ENCODE results near the gene VAV2. TPM values are rescaled to one million over a fixed set of nuclear protein-coding genes. Genes with fewer than 3 reads are reported as not detected.
"Not testable (repeated sequence)": the region's sequence is repeated elsewhere in the genome, so short reads cannot be mapped to it uniquely, and the experiment has no call there.

VAV2 gene
- total RNA-seq, 1 experiment from 2014 or later, result 25.0 TPM

DNA sequence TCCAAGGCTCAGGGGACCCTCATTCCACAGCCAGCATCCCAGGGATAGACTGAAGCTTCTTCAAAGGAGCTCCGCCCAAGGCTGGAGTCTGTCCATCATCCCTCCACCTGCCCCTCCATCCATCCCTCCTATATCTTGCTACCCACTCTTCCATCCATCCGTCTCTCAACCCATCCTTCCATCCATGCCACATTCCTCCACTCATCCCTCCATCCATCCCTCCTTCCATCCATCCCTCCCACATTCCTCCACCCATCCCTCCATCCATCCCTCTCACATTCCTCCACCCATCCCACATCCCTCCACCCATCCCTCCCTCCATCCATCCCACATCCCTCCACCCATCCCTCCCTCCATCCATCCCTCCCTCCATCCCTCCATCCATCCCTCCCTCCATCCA, 5.5 kb upstream of the VAV2 start:
- no peak for DNase-seq (ENCODE audit: low read depth in 1 of 2, low spot score in 2 of 2)
- no peak overlapping the region for H3K4me3 ChIP-seq
- no peaks in the 10 kb centered on the region for H3K9me3 ChIP-seq (replicated peaks)
- no peak overlapping the region for H3K27ac ChIP-seq
- H3K36me3 ChIP-seq, result no peaks in the 10 kb centered on the region
- peaks cover 30% of the 10 kb centered on the region for H3K4me1 ChIP-seq (replicated peaks)
- no peaks in the 10 kb centered on the region for H3K27me3 ChIP-seq (replicated peaks)

DNA sequence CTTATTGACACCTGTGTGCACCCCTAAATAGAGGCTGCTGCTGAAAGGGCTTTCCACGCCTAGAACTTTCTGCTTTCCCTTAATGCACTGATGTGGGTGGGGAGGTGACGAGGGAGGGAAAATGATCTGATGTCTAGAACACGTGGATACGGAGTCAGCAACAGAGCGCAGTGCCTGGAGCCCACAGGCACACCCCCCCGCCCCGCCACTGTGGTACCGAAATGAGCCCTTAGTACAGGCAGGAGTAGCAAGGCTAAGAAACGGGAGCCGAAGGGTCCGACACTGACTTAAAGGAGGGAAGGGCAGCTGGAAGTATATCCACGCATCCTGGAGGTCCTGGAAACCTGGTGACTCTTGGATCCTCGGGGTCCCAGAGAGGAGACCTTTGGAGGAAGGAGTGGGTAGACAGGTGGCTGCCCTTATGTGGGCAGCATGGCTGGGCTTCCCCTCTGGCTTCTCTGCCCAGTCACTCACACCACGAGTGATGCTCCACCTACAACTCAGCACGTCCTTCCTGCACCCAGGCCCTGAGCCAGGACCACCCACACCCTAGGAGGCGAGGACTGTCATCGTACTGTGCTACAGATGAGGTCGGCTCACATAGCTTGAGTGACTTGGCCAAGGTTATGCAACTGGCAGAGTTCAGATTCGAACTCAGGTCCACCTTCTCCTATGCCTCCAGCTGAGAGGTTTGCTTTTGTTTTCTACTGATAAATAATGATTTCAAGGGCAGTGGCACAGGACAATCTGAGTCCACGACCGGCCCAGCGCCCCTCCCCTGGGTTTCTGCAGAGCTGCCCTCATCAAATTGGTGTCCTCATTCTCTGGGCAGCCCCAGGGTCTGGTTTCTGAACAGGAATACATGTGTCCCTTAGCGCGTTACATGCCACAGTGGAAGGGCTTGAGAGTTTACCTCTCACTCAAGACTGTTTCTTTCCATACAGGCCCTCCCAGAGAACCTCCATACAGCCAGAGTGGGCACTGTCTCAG, 4.7 kb upstream of the VAV2 start:
- H3K4me3 ChIP-seq, result no peak overlapping the region
- H3K4me1 ChIP-seq (replicated peaks), result peaks cover 30% of the 10 kb centered on the region
- H3K36me3 ChIP-seq, result peaks cover 6% of the 10 kb centered on the region
- no peak overlapping the region for H3K27ac ChIP-seq
- no peaks in the 10 kb centered on the region for H3K27me3 ChIP-seq (replicated peaks)
- 0 out of 2 replicates have a peak, but pooled peaks cover 6% of the 10 kb centered on the region for H3K9me3 ChIP-seq (replicated peaks)
- no peak for DNase-seq (ENCODE audit: low read depth in 1 of 2, low spot score in 2 of 2)

- H3K27ac ChIP-seq, result no peak overlapping the region
- H3K36me3 ChIP-seq, result peaks cover 21% of the 10 kb centered on the region
- no peaks in the 10 kb centered on the region for H3K27me3 ChIP-seq (replicated peaks)
- no peak overlapping the region for H3K4me3 ChIP-seq
- H3K9me3 ChIP-seq (replicated peaks), result 0 out of 2 replicates have a peak, but pooled peaks cover 9% of the 10 kb centered on the region
- DNase-seq (ENCODE audit: low read depth in 1 of 2, low spot score in 2 of 2), result no peak
- peaks cover 36% of the 10 kb centered on the region for H3K4me1 ChIP-seq (replicated peaks)
Measured at GRCh38 chr9:133995012-133995896, 3.1 kb upstream of the VAV2 start.

DNA sequence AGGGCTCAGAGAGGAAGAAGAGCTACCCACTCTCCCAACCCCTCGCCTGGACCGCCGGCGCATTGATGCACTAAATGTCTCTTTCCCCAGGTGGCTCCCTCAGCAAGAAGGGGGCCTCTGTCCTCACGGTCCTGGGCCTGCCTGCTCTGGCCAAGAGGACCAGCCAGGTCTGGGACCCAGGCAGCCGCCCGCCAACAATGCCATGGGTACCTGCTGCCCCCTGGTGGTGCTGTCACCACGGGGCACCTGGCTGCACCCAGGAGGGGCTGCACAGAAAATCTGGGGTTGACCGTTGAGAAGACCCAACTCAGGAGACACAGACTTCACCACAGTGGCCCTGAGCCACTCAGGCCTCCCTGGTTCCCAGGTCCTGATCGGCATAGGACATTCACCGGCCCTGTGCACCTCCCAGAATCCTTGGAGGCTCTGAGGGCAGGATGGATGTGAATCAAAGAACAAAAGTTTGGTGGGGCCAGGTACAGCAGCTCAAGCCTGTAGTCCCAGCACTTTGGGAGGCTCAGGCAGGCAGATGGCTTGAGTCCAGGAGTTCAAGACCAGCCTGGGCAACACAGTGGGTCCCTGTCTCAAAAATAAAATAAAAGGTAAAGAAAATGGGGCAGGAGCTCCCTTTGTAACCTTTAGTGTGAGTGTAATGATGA, 2.4 kb upstream of the VAV2 start:
- peak; percentile 71 to 77 for DNase-seq (ENCODE audit: low read depth in 1 of 2, low spot score in 2 of 2)
- H3K36me3 ChIP-seq, result peaks cover 28% of the 10 kb centered on the region
- H3K4me1 ChIP-seq (replicated peaks), result peaks cover 43% of the 10 kb centered on the region
- no peaks in the 10 kb centered on the region for H3K27me3 ChIP-seq (replicated peaks)
- H3K4me3 ChIP-seq, result no peak overlapping the region
- H3K27ac ChIP-seq, result no peak overlapping the region
- H3K9me3 ChIP-seq (replicated peaks), result 0 out of 2 replicates have a peak, but pooled peaks cover 9% of the 10 kb centered on the region

GRCh38 chr9:133993635-133994253, 1.6 kb upstream of the VAV2 start:
- Histone ChIP-seq H3K9me3 (replicated peaks) (0 out of 2 replicates have a peak, but pooled peaks cover 9% of the 10 kb centered on the region), H3K4me1 (replicated peaks) (peaks cover 43% of the 10 kb centered on the region), H3K27ac (peak overlapping the region; percentile 80; the same call in 1 of the 2 replicates), H3K27me3 (replicated peaks) (no peaks in the 10 kb centered on the region), H3K4me3 (peak overlapping the region; percentile 99), H3K36me3 (peaks cover 30% of the 10 kb centered on the region)
- DNase-seq (ENCODE audit: low read depth in 1 of 2, low spot score in 2 of 2), result no peak

GRCh38 chr9:133992780-133993634, 883 bp upstream of the VAV2 start:
- Histone ChIP-seq H3K36me3 (peaks cover 37% of the 10 kb centered on the region), H3K4me1 (replicated peaks) (peaks cover 43% of the 10 kb centered on the region), H3K4me3 (peak overlapping the region; percentile 99)

DNA sequence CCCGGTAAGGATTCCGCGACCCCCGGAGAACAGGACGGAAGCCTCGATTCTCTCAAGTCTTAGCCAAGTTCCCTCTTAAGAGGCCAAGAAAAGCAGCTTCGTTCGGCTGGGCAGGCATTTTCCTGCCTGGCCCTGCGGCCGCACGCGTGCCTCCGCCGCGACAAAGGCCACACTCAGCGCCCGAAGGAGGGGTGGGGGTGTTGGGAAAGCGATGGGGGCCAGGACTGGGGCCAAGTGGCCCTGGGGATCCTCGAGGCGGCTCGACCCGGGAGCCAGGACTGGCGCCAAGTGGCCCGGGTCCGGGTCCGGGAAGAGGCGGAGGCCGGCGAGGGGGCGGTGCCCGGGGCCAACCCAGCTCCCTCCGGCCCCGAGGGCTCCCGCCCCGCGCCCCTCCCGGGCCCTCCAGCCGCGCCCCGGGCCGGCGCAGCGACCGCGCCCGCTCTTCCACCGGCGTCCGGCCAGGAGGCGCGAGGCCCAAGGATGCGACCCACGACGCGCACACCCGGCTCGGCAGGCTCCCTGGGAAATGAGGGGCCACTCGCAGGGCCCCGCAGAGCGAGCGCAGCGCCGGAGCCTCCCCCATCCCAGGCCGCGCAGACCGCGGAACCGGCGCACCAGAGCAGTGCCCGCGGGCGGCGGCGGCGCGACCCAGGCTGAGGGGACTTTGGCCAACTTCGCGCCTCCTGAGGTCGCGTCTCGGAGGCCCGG, 756 bp downstream of the VAV2 start:
- H3K9me3 ChIP-seq (replicated peaks), result 0 out of 2 replicates have a peak, but pooled peaks cover 9% of the 10 kb centered on the region
- peaks cover 48% of the 10 kb centered on the region for H3K36me3 ChIP-seq
- peak in 1 of 2 experiments; percentile 16 for DNase-seq (ENCODE audit: low read depth in 1 of 2, low spot score in 2 of 2)
- H3K4me1 ChIP-seq (replicated peaks), result peaks cover 38% of the 10 kb centered on the region
- peak overlapping the region; percentile 49; the same call in 1 of the 2 replicates for H3K27ac ChIP-seq
- H3K4me3 ChIP-seq, result peak overlapping the region; percentile 99
- no peaks in the 10 kb centered on the region for H3K27me3 ChIP-seq (replicated peaks)

More at GRCh38 chr9:133992780-133993634, 883 bp upstream of the VAV2 start:
- DNase-seq (ENCODE audit: low read depth in 1 of 2, low spot score in 2 of 2), result peak; percentile 85 to 91
- no peaks in the 10 kb centered on the region for H3K27me3 ChIP-seq (replicated peaks)
- H3K9me3 ChIP-seq (replicated peaks), result 0 out of 2 replicates have a peak, but pooled peaks cover 9% of the 10 kb centered on the region
- peak overlapping the region; percentile 80 for H3K27ac ChIP-seq

DNA sequence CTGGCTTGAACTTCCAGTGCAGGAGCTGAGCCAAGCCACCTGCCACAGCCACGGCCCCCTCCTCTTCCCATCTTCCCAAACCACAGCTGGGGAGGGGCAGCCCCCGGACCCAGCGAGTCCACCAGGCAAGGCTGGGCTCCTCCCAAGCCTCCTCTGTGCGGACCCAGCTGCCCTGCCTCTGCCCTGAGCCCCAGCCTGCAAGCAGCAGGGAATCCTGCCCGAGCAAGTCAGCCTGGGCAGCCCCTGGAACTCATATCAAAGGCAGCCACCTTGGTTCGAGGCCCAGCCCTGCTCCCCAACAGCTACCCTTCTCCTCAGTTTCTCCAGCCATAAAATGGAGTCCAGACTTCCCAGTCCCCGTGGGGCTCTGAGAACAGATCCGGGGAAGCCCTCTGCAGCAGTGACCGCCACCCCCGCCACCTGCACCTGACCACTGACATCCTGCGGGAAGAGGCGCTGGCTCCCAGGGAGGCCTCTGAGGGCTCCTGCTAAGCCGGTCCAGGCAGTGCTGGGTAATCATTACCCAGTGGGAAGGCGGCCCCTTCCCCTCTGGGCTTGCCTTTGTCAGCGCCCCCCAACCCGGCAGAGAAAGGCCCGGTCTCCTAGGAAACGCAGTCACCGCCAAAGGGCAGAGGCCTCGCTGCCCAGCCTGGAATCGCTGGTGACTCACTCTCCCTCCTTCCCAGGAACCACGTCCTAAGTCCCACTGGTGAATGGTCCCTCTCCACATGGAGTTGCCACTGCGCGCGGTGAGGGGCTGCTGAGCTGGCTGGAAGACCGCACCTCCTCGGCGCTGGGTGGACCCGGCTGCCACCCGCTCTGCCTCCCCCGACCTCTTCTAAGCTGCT, 1.5 kb downstream of the VAV2 start:
- peaks cover 56% of the 10 kb centered on the region for H3K36me3 ChIP-seq
- no peaks in the 10 kb centered on the region for H3K27me3 ChIP-seq (replicated peaks)
- peaks cover 38% of the 10 kb centered on the region for H3K4me1 ChIP-seq (replicated peaks)
- peak; percentile 69 to 77 for DNase-seq (ENCODE audit: low read depth in 1 of 2, low spot score in 2 of 2)
- H3K9me3 ChIP-seq (replicated peaks), result 0 out of 2 replicates have a peak, but pooled peaks cover 9% of the 10 kb centered on the region
- peak overlapping the region; percentile 37; the same call in 1 of the 2 replicates for H3K27ac ChIP-seq
- H3K4me3 ChIP-seq, result peak overlapping the region; percentile 99

DNA sequence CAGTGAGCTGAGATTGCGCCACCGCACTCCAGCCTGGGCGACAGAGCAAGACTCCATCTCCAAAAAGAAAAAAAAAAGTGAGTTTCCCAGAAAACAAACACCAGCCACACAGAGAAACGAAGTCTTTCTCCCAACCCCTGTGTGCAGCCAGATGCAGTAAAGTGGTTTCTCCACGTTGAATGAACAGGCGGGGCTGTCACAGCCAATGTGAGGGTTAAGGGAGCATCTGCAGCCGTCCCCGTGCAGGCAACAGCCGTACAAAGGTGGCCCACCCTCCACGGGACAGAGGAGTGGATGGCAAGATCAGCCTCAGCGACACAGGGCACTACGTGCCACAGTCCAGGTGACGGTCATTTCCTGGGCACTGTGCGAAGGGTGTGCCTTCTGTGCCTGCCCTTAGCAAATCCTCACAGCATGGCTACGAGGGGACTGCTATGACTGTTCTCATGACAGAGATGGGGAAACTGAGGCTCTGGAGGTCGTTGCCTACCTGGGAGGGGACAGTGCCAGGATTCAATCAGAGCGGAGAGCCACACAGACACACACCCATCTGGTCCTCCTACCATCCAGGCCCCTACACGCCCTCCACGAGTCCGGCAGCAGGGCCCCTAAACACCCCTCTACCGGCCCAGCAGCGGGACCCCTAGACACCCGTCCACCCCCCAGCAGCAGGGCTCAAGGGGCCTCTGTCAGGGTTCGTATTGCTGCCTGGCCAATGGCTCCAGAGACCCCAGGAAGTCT, 2.3 kb downstream of the VAV2 start:
- H3K4me3 ChIP-seq, result peak overlapping the region; percentile 99

DNA sequence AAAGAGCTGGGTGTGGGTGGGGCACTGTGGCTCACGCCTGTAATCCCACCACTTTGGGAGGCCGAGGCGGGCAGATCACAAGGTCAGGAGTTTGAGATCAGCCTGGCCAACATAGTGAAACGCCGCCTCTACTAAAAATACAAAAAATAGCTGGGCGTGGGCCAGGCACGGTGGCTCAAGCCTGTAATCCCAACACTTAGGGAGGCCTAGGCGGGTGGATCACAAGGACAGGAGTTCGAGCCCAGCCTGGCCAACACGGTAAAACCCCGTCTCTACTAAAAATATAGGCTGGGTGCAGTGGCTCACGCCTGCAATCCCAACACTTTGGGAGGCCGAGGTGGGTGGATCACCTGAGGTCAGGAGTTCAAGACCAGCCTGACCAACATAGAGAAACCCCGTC, 3.4 kb downstream of the VAV2 start:
- not testable (repeated sequence) for H3K27ac ChIP-seq; DNase-seq (ENCODE audit: low read depth in 1 of 2, low spot score in 2 of 2); H3K9me3 ChIP-seq (replicated peaks); H3K4me3 ChIP-seq; H3K27me3 ChIP-seq (replicated peaks)
- Histone ChIP-seq H3K4me1 (replicated peaks) (peaks cover 23% of the 10 kb centered on the region), H3K36me3 (peaks cover 67% of the 10 kb centered on the region)

More for the DNA sequence above, 2.3 kb downstream of the VAV2 start:
- Histone ChIP-seq H3K4me1 (replicated peaks) (peaks cover 33% of the 10 kb centered on the region), H3K9me3 (replicated peaks) (0 out of 2 replicates have a peak, but pooled peaks cover 9% of the 10 kb centered on the region), H3K27me3 (replicated peaks) (no peaks in the 10 kb centered on the region), H3K36me3 (peaks cover 61% of the 10 kb centered on the region), H3K27ac (no peak overlapping the region)
- DNase-seq (ENCODE audit: low read depth in 1 of 2, low spot score in 2 of 2), result no peak
